NCI-H82 (cell line): ENCODE data around the gene XPO1.
A peak's percentile ranks its signal among the peaks of the same experiment; 100 is the strongest.

Experiments used
- DNase-seq: peaks from one replicate; lab custom pipeline; 2025; lab: John Stamatoyannopoulos, UW

XPO1 gene

GRCh38 chr2:61434314-61434713 lies 103.8 kb downstream of the XPO1 start:
- no peak for DNase-seq

GRCh38 chr2:61433606-61434005 lies 104.5 kb downstream of the XPO1 start:
- DNase-seq: no peak

- DNase-seq: no peak
Observed at GRCh38 chr2:61432990-61433389, 105.2 kb downstream of the XPO1 start.

GRCh38 chr2:61431345-61431744 lies 106.8 kb downstream of the XPO1 start:
- DNase-seq: peak; percentile 30
